HG02870 (cell line): ENCODE results near the gene CACTIN.
"Not testable (repeated sequence)": the region's sequence is repeated elsewhere in the genome, so short reads cannot be mapped to it uniquely, and the experiment has no call there.

Source experiments
- ATAC-seq: cut with Tn5 transposase; IDR thresholded peaks from one replicate; pipeline ENCODE4 v1.9.1; 2021; ENCODE audit warnings: mild to moderate bottlenecking, moderate library complexity; ENCODE audit not compliant: unreplicated experiment

CACTIN gene

GRCh38 chr19:3572132-3572854 is 54.3 kb downstream of the CACTIN start:
- peak; percentile 91 for ATAC-seq

DNA sequence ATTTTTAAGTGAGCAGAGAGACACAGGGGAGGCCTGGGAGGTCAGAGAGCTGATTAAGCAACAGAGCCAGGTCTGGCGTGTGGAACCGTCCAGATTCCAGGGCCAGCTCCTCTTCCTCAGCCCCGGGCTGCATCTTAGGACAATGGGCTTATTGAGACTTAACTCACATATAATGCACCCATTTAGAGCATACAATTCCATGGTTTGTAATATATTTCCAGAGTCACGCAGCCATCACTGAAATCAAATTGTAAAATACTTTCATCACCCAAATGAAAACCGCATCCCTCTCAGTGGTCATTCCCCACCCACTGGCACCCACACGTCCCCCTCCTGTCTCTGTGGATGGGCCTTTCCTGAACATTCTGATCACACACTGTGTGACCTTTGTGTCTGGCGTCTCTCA is 56.0 kb downstream of the CACTIN start:
- ATAC-seq = no peak

DNA sequence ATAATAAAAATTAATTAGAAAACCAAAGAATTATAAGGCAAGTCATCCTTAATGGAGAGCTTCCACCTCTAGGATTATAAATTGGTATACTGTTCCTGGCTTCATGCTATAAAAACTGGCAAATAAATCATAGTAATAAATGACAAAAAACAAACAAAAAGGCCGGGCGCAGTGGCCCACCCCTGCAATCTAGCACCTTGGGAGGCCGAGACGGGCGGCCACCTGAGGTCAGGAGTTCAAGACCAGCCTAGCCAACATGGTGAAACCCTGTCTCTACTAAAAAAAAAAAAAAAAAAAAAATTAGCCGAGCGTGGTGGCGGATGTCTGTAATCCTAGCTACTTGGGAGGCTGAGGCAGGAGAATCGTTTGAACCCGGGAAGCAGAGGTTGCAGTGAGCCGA is 56.5 kb downstream of the CACTIN start:
- not testable (repeated sequence) for ATAC-seq

- ATAC-seq = no peak
Observed at GRCh38 chr19:3565139-3565538, 61.5 kb downstream of the CACTIN start.

DNA sequence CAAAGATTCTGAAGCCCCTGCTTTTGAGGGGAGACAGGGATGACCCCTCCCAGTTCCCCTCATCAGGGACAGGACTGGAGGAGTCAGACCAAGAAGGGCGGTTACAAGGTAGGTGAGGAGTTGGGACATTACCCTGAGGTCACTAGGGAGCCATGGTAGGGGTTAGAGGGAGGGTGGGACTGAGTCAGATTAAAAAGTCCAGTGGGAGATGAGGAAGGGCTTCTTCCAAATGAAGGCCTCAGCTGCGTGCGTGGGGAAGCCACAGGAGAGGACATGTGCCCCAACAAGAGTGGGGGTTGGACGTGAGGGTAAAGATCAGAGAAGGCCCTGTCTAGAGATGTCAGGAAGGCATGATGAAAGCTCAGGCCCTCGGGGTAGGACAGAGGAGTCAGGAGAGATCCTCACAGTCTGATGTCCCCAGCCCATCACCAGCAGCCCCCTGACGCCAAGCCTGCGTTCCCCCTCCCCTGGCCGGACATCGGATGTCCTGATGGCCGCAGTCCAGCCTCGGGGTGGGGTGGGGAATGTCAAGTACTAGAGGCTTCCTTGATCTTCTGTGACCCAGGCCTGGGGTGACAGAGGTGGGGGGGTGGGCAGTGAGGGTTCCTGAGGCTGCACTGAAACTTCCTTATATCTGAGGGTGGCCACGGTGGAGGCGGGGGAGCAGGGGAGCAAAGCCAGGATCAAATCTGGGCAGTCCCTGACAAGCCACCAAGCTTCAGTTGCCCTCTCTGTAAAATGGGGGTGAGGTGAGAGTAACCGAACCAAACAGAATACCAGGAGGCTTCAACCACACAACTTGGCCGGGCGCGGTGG is 62.7 kb downstream of the CACTIN start:
- ATAC-seq = no peak
